K562 (cell line): Measurements from ENCODE around the gene ENDOG.
"Not testable (repeated sequence)": the region's sequence is repeated elsewhere in the genome, so short reads cannot be mapped to it uniquely, and the experiment has no call there.

Experiments used
- BDP1 ChIP-seq: IDR thresholded peaks from 3 replicates; pipeline ENCODE4 v1.6.1; 2011; ENCODE audit not compliant: insufficient read length, insufficient read depth
- TAF15 ChIP-seq: fragments of 200-400 bp; formaldehyde crosslinking; IDR thresholded peaks from 2 replicates; pipeline ENCODE4 v1.6.1; 2017; ENCODE audit warnings: mild to moderate bottlenecking, low read depth, low read length, moderate library complexity
- TCF7L2 ChIP-seq: fragments of 150-350 bp; IDR thresholded peaks from 2 replicates; pipeline ENCODE4 v1.6.1; 2016; ENCODE audit warnings: low read depth, mild to moderate bottlenecking, low read length, moderate library complexity
- ZSCAN29 ChIP-seq: fragments of 450-650 bp; IDR thresholded peaks from 2 replicates; pipeline ENCODE4 v1.6.1; 2017
- TF ChIP-seq, protein P1 (sequence below), 3 experiments: IDR thresholded peaks in 2 of 3; conservative IDR thresholded peaks in 1 of 3; 2 replicates each; pipeline ENCODE4 v1.5.1; 2011 to 2012; ENCODE audit warnings: low read length in 3 of 3, mild to moderate bottlenecking in 3 of 3, control low read depth in 2 of 3, improper control_type of control experiment in 1 of 3, inconsistent platforms in 1 of 3, low read depth in 1 of 3, mixed read lengths in 1 of 3, moderate library complexity in 1 of 3; ENCODE audit not compliant: insufficient read depth in 2 of 3
- TF ChIP-seq, protein P2 (sequence below): fragments of 250-450 bp; sonication (Bioruptor Pico); IDR thresholded peaks from 2 replicates; pipeline ENCODE4 v1.4.0; 2020; ENCODE audit warnings: mild to moderate bottlenecking, moderate library complexity, borderline replicate concordance
- TF ChIP-seq, protein P3 (sequence below): fragments of 450-650 bp; IDR thresholded peaks from 2 replicates; pipeline ENCODE4 v1.6.1; 2016; ENCODE audit warnings: low read depth

DNA sequence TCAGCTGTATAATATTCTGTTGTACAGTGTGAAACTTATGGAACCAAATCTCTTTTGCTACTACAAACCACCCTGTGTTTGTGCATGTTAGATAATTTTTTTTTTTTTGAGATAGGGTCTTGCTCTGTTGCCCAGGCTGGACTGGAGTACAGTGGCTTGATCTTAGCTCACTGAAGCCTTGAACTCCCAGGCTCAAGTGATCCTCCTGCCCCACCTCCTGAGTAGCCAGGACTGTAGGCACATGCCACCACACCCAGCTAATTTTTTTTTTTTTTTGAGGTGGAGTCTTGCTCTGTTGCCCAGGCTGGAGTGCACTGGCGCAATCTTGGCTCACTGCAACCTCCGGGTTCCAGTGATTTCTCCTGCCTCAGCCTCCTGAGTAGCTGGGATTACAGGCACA lies 23.3 kb upstream of the ENDOG start:
- not testable (repeated sequence) for TF ChIP-seq ZSCAN29, TAF15, TCF7L2, BDP1
- TF ChIP-seq, protein P1, sequence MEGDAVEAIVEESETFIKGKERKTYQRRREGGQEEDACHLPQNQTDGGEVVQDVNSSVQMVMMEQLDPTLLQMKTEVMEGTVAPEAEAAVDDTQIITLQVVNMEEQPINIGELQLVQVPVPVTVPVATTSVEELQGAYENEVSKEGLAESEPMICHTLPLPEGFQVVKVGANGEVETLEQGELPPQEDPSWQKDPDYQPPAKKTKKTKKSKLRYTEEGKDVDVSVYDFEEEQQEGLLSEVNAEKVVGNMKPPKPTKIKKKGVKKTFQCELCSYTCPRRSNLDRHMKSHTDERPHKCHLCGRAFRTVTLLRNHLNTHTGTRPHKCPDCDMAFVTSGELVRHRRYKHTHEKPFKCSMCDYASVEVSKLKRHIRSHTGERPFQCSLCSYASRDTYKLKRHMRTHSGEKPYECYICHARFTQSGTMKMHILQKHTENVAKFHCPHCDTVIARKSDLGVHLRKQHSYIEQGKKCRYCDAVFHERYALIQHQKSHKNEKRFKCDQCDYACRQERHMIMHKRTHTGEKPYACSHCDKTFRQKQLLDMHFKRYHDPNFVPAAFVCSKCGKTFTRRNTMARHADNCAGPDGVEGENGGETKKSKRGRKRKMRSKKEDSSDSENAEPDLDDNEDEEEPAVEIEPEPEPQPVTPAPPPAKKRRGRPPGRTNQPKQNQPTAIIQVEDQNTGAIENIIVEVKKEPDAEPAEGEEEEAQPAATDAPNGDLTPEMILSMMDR (IDR thresholded peaks at IDR 0.05 in 2 of 3, conservative IDR thresholded peaks at IDR 0.05 in 1 of 3; ENCODE audit: insufficient read depth in 2 of 3, low read depth in 1 of 3, low read length in 3 of 3): not testable (repeated sequence)
- TF ChIP-seq, protein P2, sequence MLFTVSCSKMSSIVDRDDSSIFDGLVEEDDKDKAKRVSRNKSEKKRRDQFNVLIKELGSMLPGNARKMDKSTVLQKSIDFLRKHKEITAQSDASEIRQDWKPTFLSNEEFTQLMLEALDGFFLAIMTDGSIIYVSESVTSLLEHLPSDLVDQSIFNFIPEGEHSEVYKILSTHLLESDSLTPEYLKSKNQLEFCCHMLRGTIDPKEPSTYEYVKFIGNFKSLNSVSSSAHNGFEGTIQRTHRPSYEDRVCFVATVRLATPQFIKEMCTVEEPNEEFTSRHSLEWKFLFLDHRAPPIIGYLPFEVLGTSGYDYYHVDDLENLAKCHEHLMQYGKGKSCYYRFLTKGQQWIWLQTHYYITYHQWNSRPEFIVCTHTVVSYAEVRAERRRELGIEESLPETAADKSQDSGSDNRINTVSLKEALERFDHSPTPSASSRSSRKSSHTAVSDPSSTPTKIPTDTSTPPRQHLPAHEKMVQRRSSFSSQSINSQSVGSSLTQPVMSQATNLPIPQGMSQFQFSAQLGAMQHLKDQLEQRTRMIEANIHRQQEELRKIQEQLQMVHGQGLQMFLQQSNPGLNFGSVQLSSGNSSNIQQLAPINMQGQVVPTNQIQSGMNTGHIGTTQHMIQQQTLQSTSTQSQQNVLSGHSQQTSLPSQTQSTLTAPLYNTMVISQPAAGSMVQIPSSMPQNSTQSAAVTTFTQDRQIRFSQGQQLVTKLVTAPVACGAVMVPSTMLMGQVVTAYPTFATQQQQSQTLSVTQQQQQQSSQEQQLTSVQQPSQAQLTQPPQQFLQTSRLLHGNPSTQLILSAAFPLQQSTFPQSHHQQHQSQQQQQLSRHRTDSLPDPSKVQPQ: not testable (repeated sequence)
- TF ChIP-seq, protein P3, sequence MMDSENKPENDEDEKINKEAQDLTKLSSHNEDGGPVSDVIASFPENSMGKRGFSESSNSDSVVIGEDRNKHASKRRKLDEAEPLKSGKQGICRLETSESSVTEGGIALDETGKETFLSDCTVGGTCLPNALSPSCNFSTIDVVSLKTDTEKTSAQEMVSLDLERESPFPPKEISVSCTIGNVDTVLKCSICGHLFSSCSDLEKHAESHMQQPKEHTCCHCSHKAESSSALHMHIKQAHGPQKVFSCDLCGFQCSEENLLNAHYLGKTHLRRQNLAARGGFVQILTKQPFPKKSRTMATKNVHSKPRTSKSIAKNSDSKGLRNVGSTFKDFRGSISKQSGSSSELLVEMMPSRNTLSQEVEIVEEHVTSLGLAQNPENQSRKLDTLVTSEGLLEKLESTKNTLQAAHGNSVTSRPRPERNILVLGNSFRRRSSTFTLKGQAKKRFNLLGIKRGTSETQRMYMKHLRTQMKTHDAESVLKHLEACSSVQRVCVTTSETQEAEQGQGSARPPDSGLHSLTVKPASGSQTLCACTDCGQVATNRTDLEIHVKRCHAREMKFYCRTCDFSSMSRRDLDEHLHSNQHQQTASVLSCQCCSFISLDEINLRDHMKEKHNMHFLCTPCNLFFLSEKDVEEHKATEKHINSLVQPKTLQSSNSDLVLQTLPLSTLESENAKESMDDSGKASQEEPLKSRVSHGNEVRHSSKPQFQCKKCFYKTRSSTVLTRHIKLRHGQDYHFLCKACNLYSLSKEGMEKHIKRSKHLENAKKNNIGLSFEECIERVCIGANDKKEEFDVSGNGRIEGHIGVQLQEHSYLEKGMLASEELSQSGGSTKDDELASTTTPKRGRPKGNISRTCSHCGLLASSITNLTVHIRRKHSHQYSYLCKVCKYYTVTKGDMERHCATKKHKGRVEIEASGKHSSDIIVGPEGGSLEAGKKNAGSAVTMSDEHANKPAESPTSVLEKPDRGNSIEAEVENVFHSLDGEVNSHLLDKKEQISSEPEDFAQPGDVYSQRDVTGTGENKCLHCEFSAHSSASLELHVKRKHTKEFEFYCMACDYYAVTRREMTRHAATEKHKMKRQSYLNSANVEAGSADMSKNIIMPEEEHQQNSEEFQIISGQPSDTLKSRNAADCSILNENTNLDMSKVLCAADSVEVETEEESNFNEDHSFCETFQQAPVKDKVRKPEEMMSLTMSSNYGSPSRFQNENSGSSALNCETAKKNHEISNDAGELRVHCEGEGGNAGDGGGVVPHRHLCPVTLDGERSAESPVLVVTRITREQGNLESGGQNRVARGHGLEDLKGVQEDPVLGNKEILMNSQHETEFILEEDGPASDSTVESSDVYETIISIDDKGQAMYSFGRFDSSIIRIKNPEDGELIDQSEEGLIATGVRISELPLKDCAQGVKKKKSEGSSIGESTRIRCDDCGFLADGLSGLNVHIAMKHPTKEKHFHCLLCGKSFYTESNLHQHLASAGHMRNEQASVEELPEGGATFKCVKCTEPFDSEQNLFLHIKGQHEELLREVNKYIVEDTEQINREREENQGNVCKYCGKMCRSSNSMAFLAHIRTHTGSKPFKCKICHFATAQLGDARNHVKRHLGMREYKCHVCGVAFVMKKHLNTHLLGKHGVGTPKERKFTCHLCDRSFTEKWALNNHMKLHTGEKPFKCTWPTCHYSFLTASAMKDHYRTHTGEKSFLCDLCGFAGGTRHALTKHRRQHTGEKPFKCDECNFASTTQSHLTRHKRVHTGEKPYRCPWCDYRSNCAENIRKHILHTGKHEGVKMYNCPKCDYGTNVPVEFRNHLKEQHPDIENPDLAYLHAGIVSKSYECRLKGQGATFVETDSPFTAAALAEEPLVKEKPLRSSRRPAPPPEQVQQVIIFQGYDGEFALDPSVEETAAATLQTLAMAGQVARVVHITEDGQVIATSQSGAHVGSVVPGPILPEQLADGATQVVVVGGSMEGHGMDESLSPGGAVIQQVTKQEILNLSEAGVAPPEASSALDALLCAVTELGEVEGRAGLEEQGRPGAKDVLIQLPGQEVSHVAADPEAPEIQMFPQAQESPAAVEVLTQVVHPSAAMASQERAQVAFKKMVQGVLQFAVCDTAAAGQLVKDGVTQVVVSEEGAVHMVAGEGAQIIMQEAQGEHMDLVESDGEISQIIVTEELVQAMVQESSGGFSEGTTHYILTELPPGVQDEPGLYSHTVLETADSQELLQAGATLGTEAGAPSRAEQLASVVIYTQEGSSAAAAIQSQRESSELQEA: not testable (repeated sequence)
